ENCODE data around the gene ATAD2B.
"Not testable (repeated sequence)": the region's sequence is repeated elsewhere in the genome, so short reads cannot be mapped to it uniquely, and the experiment has no call there.

ATAD2B gene

GRCh38 chr2:23926750-23927571, at the start of gene ATAD2B:
Gene ATAD2B, minus strand, starts transcription at chr2:23927123. Its CDS starts 353 bp downstream, at chr2:23926770.
- DNase-seq (ENCODE audit: low spot score), result peak; percentile 97

- DNase-seq (ENCODE audit: low spot score), result no peak
Observed at GRCh38 chr2:23967846-23968245, 40.9 kb upstream of the ATAD2B start.

- DNase-seq (ENCODE audit: low spot score), result peak; percentile 12
Observed at GRCh38 chr2:23954325-23955014, 27.5 kb upstream of the ATAD2B start.

- DNase-seq (ENCODE audit: low spot score), result no peak
Observed at GRCh38 chr2:23953625-23954024, 26.7 kb upstream of the ATAD2B start.

- DNase-seq (ENCODE audit: low spot score), result not testable (repeated sequence)
Observed at GRCh38 chr2:23952558-23952957, 25.6 kb upstream of the ATAD2B start.

- no peak for DNase-seq (ENCODE audit: low spot score)
Observed at GRCh38 chr2:23947350-23947749, 20.4 kb upstream of the ATAD2B start.

GRCh38 chr2:23944976-23945375, 18.1 kb upstream of the ATAD2B start:
- DNase-seq (ENCODE audit: low spot score), result peak; percentile 29

- DNase-seq (ENCODE audit: low spot score), result no peak
Observed at GRCh38 chr2:23944527-23944926, 17.6 kb upstream of the ATAD2B start.

GRCh38 chr2:23943666-23944065, 16.7 kb upstream of the ATAD2B start:
- no peak for DNase-seq (ENCODE audit: low spot score)

- no peak for DNase-seq (ENCODE audit: low spot score)
Observed at GRCh38 chr2:23941644-23942043, 14.7 kb upstream of the ATAD2B start.

- peak; percentile 51 for DNase-seq (ENCODE audit: low spot score)
Observed at GRCh38 chr2:23940718-23941620, 14.0 kb upstream of the ATAD2B start.

- DNase-seq (ENCODE audit: low spot score), result peak; percentile 93
Observed at GRCh38 chr2:23939987-23940717, 13.2 kb upstream of the ATAD2B start, which contains the start of gene UBXN2A. Gene UBXN2A, plus strand, starts transcription at chr2:23940463. Its CDS starts 17,852 bp downstream, at chr2:23958315.

GRCh38 chr2:23934259-23934658, 7.3 kb upstream of the ATAD2B start:
- no peak for DNase-seq (ENCODE audit: low spot score)

- DNase-seq (ENCODE audit: low spot score), result peak; percentile 55
Observed at GRCh38 chr2:23926290-23926749, 603 bp downstream of the ATAD2B start.

- peak; percentile 53 for DNase-seq (ENCODE audit: low spot score)
Observed at GRCh38 chr2:23925702-23926289, 1.1 kb downstream of the ATAD2B start.

GRCh38 chr2:23924589-23925359, 2.1 kb downstream of the ATAD2B start:
- no peak for DNase-seq (ENCODE audit: low spot score)

GRCh38 chr2:23918837-23919489, 8.0 kb downstream of the ATAD2B start:
- no peak for DNase-seq (ENCODE audit: low spot score)

GRCh38 chr2:23916727-23917405, 10.1 kb downstream of the ATAD2B start:
- no peak for DNase-seq (ENCODE audit: low spot score)

- no peak for DNase-seq (ENCODE audit: low spot score)
Observed at GRCh38 chr2:23915327-23915726, 11.6 kb downstream of the ATAD2B start.

Data from AG08396 (cell line).